ENCODE data around the gene UBTF. TPM values are rescaled to one million over a fixed set of nuclear protein-coding genes. Genes with fewer than 3 reads are reported as not detected.

UBTF gene
- total and polyA plus RNA-seq, 2 donors (not counting 1 experiment from before 2014, with no cell fraction given), result 43.1 to 179 TPM

GRCh38 chr17:44230140-44230539 lies 10.7 kb upstream of the UBTF start:
- DNase-seq, result no peak
- H3K9me3 Mint-ChIP-seq (ENCODE audit: insufficient read depth), result no peaks in the 10 kb centered on the region

GRCh38 chr17:44229090-44229489 lies 9.6 kb upstream of the UBTF start:
- CTCF ChIA-PET, result interaction anchor here (0.6 to 1.3 kb wide), 3 partner anchors 12 to 122 kb away, joined by 3 to 4 read pairs (median 3); no protein-coding TSS in a partner anchor
- WGBS (ENCODE audit: insufficient coverage), result 91% methylated on average over 5 of the region's 6 CpGs
- no peaks in the 10 kb centered on the region for H3K4me1 Mint-ChIP-seq
- Histone ChIP-seq H3K9me3 (ENCODE audit: control extremely low read depth in 1 of 3, control insufficient read depth in 2 of 3, insufficient read depth in 1 of 3, low read length in 2 of 3) (no peaks in the 10 kb centered on the region), H3K4me1 (ENCODE audit: control insufficient read depth in 2 of 2, insufficient read depth in 2 of 2, low read length in 2 of 2) (no peaks in the 10 kb centered on the region), H3K27me3 (replicated peaks in 1 of 4; ENCODE audit: control extremely low read depth in 1 of 4, control insufficient read depth in 3 of 4, insufficient read depth in 4 of 4, low read length in 3 of 4) (no peaks in the 10 kb centered on the region), H3K79me2 (ENCODE audit: control insufficient read depth, insufficient read depth, low read length) (no peaks in the 10 kb centered on the region), H3K4me3 (ENCODE audit: control extremely low read depth in 1 of 5, extremely low read depth in 1 of 5, insufficient read depth in 1 of 5, low read depth in 2 of 5, low read length in 4 of 5) (no peak overlapping the region), H3K36me3 (replicated peaks in 1 of 2; ENCODE audit: control extremely low read depth in 1 of 2, control insufficient read depth in 1 of 2, extremely low read depth in 1 of 2, insufficient read depth in 2 of 2, low read length in 1 of 2) (no peaks in the 10 kb centered on the region), H3K4me2 (replicated peaks; ENCODE audit: low read depth, low read length, poor library complexity, severe bottlenecking) (no peak overlapping the region), H3K9ac (ENCODE audit: low read length) (no peak overlapping the region), H3K27ac (ENCODE audit: low read length in 2 of 2) (no peak overlapping the region), H2AFZ (ENCODE audit: insufficient read depth, low read depth, low read length, poor library complexity, severe bottlenecking) (no peak overlapping the region), H4K20me1 (ENCODE audit: control insufficient read depth, insufficient read depth, low read length, poor library complexity, severe bottlenecking) (no peaks in the 10 kb centered on the region)
- no peaks in the 10 kb centered on the region for H3K9me3 Mint-ChIP-seq (ENCODE audit: insufficient read depth)
- intact Hi-C loops (cut with micrococcal nuclease), result no loop called here
- ATAC-seq (ENCODE audit: low read depth) (no peak), DNase-seq (no peak)
- H3K4me3 Mint-ChIP-seq, result no peak overlapping the region
- POLR2A ChIA-PET, result no interaction called here
- TF ChIP-seq EZH2 (IDR thresholded peaks at IDR 0.05; ENCODE audit: borderline replicate concordance, insufficient read depth, low read depth, low read length, poor library complexity, severe bottlenecking), result no peak
- TF ChIP-seq CTCF (IDR thresholded peaks at IDR 0.05), result no peak
- H3K27ac Mint-ChIP-seq, result no peak overlapping the region
- no peaks in the 10 kb centered on the region for H3K27me3 Mint-ChIP-seq

More at GRCh38 chr17:44230140-44230539, 10.7 kb upstream of the UBTF start:
- intact Hi-C loops (cut with micrococcal nuclease), result no loop called here
- Histone ChIP-seq H3K9ac (ENCODE audit: low read length) (no peak overlapping the region), H2AFZ (ENCODE audit: insufficient read depth, low read depth, low read length, poor library complexity, severe bottlenecking) (no peak overlapping the region), H3K9me3 (ENCODE audit: control extremely low read depth in 1 of 3, control insufficient read depth in 2 of 3, insufficient read depth in 1 of 3, low read length in 2 of 3) (no peaks in the 10 kb centered on the region), H3K4me2 (replicated peaks; ENCODE audit: low read depth, low read length, poor library complexity, severe bottlenecking) (no peak overlapping the region), H3K27me3 (replicated peaks in 1 of 4; ENCODE audit: control extremely low read depth in 1 of 4, control insufficient read depth in 3 of 4, insufficient read depth in 4 of 4, low read length in 3 of 4) (no peaks in the 10 kb centered on the region), H3K4me1 (ENCODE audit: control insufficient read depth in 2 of 2, insufficient read depth in 2 of 2, low read length in 2 of 2) (no peaks in the 10 kb centered on the region), H3K4me3 (ENCODE audit: control extremely low read depth in 1 of 5, extremely low read depth in 1 of 5, insufficient read depth in 1 of 5, low read depth in 2 of 5, low read length in 4 of 5) (no peak overlapping the region), H3K79me2 (ENCODE audit: control insufficient read depth, insufficient read depth, low read length) (no peaks in the 10 kb centered on the region), H3K36me3 (replicated peaks in 1 of 2; ENCODE audit: control extremely low read depth in 1 of 2, control insufficient read depth in 1 of 2, extremely low read depth in 1 of 2, insufficient read depth in 2 of 2, low read length in 1 of 2) (no peaks in the 10 kb centered on the region), H3K27ac (ENCODE audit: low read length in 2 of 2) (no peak overlapping the region), H4K20me1 (ENCODE audit: control insufficient read depth, insufficient read depth, low read length, poor library complexity, severe bottlenecking) (no peaks in the 10 kb centered on the region)
- ChIA-PET CTCF (no interaction called here), POLR2A (no interaction called here)
- no peak for ATAC-seq (ENCODE audit: low read depth)
- WGBS (ENCODE audit: insufficient coverage), result 91% methylated on average over 6 of the region's 9 CpGs
- no peak for TF ChIP-seq EZH2 (IDR thresholded peaks at IDR 0.05; ENCODE audit: borderline replicate concordance, insufficient read depth, low read depth, low read length, poor library complexity, severe bottlenecking)
- no peak for TF ChIP-seq CTCF (IDR thresholded peaks at IDR 0.05)
- H3K4me1 Mint-ChIP-seq, result no peaks in the 10 kb centered on the region
- H3K27ac Mint-ChIP-seq, result no peak overlapping the region
- peaks cover 4% of the 10 kb centered on the region for H3K27me3 Mint-ChIP-seq
- H3K4me3 Mint-ChIP-seq, result no peak overlapping the region

Measured in B cell (primary cell).